HG03571 (cell line): ENCODE data around the gene TNFRSF12A.

Experiments used
- ATAC-seq: cut with Tn5 transposase; IDR thresholded peaks from one replicate; pipeline ENCODE4 v1.9.1; 2021; ENCODE audit not compliant: unreplicated experiment

Gene TNFRSF12A

GRCh38 chr16:3025032-3026002 lies 5.1 kb downstream of the TNFRSF12A start:
- ATAC-seq = no peak

DNA sequence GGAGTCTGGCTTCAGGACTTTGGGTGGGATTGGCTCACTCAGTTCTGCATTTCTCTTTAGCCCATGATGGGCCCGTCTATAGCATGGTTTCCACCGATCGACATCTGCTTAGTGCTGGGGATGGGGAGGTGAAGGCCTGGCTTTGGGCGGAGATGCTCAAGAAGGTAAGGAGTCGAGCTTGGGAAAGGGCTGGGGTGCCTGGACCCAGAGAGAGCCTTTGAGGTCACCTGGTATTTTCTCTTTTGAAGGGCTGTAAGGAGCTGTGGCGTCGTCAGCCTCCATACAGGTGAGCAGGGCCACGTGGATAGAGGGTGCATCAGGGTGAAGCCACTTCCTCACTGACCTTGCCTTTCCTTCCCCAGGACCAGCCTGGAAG lies 5.8 kb downstream of the TNFRSF12A start:
- ATAC-seq = no peak

DNA sequence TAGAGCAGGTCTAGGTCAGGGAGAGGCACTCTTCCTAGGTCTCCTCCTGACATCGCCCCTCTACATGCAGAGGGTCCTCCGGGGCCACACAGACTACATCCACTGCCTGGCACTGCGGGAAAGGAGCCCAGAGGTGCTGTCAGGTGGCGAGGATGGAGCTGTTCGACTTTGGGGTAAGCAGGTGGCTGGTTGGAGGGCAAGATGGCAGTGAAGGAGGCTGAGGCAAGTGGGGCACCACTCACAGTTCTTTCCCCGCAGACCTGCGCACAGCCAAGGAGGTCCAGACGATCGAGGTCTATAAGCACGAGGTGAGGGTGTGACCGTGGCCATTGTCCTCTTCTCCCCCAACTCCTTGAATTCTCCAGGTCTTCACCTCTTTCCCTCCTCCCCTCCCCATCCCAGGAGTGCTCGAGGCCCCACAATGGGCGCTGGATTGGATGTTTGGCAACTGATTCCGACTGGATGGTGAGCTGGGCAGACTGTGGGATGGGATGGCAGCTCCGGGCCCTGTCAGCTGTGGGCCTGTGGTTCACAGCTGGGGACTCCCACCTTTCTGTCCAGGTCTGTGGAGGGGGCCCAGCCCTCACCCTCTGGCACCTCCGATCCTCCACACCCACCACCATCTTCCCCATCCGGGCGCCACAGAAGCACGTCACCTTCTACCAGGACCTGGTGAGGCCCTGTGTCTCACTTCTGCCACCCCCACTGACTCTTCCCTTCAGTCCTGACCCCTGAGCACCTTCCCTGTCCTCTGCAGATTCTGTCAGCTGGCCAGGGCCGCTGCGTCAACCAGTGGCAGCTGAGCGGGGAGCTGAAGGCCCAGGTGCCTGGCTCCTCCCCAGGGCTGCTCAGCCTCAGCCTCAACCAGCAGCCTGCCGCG lies 6.7 kb downstream of the TNFRSF12A start:
- ATAC-seq = no peak

DNA sequence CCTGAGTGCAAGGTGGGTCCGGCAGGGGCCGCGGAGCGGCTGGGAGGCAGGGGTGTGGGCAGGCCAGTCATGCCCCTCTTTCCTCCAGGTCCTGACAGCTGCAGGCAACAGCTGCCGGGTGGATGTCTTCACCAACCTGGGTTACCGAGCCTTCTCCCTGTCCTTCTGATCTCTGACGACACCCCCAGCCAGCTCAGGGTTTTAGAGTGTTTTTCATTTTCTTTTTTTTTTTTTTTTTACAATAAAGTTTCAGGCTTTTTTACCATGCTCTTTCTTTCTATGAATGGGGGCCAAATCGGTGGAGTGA lies 7.3 kb downstream of the TNFRSF12A start:
- ATAC-seq = no peak

- ATAC-seq = no peak
Observed at GRCh38 chr16:3027983-3028715, 8.0 kb downstream of the TNFRSF12A start.

GRCh38 chr16:3028716-3029319 lies 8.7 kb downstream of the TNFRSF12A start:
- ATAC-seq = no peak

- ATAC-seq = no peak
Observed at GRCh38 chr16:3029491-3030221, 9.5 kb downstream of the TNFRSF12A start.

- no peak for ATAC-seq
Observed at GRCh38 chr16:3030222-3031212, 10.3 kb downstream of the TNFRSF12A start.

- no peak for ATAC-seq
Observed at GRCh38 chr16:3032624-3033023, 12.5 kb downstream of the TNFRSF12A start.

DNA sequence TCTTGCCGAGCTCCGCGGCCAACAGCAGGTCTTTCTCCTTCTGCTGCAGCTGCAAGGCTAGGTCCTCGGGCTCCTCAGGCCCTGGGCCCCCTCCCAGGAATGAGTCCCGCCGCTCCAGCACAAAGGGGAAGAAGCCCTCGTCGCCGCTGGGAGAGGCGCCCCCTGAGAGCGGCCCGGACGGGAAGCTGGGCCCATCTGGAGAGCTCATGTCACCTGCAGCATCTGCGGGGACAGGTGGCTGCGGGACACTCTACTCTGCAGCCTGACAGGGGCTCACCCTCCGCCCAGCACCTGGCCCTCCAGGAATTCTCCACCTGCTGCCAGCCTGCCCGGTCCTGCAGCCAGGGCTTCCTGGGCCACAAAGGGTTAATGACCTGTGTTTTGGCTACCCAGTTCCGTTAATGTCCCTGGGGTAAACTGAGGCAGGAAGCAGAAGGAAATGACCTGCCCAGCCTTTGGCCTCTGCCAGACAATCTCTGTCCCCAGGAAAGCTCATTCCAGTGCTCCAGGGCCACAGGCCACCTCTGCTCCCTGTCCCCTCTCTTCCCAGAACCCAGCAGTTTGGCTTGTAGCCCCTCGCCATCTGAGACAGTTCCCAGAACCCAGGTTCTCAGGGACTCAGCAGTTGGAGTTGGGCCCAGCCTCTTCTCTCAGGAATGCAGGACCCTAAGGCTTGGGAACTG lies 15.3 kb downstream of the TNFRSF12A start:
- ATAC-seq = no peak

DNA sequence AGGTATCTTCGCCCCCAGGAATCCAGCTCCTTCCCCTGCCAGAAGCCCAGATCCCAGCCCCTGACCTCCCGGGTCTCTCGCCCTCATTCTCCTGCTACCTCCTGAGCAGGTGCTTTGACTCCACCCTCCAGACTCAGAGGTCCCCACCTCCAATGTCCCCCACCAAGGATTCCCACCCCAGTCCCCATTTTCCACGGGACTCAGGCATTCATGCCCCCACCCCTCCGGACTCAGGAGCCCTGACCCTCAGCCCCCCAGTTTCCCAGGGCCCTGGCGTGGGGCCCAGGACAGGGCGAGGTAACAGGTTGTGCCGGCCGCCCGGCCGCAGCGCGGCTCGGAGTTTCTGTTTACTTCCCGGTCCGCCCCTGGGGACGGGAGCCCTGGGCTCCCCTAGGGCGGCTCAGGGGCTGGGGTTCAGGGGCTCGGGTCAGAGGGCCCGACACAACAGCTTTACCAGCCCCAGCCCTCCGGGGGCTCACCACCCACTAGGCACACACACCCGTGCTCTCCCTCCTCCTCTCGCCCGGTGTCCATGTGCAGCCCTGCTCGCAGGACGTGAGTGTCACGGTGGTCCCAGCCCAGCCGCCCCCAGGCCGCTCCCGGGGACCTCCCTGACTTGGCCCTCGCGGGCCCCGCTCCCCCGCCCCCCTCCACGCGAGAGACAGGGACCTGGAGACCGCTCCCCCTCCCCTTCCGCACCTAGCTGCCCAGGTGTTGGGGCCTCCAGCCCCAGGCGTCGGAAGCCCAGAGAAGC lies 16.0 kb downstream of the TNFRSF12A start:
- ATAC-seq = no peak

DNA sequence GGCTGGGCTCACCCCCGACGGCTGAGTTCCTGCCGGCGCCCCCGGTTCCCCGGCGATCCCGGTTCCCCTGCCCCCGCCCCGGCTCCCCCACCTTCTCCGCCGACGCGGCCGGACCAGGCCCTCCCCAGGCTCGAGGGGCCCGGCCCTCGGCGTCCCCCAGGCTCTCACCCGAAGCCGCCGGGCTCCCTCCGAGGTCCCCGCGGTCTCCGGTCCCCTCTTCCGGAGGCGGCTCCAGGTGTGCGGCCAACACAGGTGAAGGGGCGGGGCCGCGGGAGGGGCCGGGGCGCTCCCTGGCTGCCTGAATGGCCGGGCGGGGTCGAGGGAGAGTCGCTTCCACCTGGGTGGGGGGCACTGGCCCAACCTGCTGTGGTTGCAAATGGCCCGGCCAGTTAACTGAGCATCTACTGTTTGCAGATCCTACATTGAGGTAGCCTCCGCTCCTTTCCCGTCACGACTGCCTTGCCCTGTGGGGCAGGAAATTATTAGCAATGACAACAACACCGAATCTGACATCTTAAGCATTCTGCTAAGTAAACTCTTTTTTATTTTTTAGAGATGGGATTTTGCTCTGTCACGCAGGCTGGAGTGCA lies 16.7 kb downstream of the TNFRSF12A start, which contains the start of gene BICDL2:
Gene BICDL2 (minus strand): TSS at position 219 of the 590 bp plus-strand sequence. CDS start 1,448 bp downstream, outside the sequence.
- no peak for ATAC-seq

GRCh38 chr16:3038256-3038655 lies 18.1 kb downstream of the TNFRSF12A start:
- ATAC-seq = no peak

DNA sequence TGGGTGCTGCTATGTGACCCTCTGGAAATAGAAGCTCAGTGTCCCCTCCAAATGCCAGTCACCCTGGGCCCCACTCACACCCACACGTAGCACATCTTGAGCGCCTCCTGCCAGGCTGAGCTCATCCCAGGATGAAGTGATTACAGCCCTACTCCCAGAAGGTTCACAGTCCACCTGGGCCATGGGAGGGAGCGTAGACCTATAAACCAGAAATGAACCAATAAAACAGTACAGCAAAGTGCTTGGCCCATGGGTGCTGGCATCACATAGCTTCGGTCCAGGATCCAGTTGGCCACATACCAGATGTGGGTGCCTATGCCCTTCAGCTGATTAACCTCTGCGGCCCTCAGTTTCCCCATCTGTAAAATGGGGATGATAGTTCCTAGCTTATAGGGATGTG lies 18.7 kb downstream of the TNFRSF12A start:
- no peak for ATAC-seq

DNA sequence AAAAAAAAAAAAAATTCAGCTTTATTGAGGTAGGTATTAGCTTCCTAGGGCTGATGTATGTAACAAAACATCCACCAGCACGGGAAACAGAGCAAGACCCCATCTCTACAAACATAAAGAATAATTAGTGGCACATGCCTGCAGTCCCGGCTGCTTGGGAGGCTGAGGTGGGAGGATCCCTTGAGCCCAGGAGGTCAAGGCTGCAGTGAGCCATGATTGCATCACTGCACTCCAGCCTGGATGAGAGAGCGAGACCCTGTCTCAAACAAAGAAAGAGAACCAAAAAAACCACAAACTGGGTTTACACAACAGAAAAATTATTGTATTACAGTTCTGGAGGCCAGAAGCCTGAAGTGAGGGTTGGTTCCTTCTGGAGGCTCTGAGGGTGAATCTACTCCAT lies 22.2 kb downstream of the TNFRSF12A start:
- no peak for ATAC-seq

- no peak for ATAC-seq
Observed at GRCh38 chr16:3044708-3045107, 24.5 kb downstream of the TNFRSF12A start.
